Measurements from ENCODE around the gene OTUD7B.

OTUD7B gene

DNA sequence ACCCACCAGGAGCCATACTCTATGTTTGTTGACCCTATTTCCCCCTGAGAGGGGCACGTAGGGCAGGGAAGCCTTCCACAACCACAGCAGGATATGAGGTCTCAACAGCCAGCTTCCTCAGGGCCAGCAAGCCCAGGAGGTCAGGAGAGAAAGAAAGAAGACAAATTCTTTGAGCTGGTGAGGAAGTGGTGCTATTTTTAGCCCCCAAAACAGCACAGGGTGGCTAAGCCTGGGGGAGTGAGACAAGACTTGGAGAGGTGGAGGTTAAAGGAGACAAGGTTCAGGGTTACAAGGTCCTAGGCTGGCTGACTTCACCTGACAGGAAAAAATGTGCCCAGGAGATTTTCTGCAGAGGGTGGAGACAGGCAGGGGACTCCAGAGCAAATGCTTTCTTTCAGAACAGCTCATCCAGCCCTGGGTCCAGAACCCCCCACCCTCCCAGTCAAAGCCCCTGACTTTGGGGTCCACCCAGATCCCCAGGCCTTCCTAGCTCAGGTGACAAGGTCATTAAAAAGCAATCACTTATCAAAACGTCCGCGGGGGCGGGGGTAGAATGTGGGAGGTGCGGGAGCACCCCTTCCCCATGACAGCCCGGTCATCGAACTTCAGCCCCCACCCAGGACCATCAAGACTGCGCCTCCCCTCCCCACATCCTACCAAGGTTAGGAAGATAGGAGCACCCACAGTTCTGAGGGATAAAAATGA lies 94.2 kb downstream of the OTUD7B start:
- DNase-seq = no peak

DNA sequence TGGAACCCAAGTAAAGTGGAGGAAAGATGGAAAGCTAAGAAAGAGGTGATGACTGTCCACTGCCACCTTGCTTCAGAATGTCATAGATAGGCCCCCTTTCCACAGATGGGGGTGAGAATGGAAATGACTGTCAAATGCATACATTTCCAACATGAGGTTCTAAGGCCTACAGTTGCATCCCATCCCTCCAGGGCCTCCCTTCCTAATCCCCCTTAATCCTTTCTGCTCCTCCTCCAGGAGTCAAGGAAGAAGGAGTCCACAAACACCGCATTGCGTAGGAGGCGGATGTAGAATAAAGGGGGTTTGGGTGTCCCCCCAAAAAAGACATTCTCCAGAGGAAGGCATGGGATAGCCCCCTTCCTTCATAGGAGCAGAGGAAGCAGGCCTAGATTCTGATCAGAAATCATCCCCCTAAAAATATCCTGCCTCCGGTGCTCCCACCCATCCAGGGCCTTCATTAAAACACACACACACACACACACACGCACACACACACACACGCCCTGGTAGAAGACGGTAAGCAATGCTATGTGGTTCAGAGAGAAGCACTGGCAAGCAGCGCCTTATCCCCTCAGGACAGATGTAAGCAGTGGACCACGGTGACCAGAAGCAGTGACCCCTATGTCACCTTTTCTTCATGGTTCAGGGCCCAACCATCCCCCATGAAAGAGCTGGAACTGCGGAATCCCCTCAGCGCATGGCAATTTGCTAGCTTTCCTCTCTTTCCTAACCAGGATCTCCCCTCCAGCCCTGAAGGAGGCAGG lies 94.9 kb downstream of the OTUD7B start:
- no peak for DNase-seq

DNA sequence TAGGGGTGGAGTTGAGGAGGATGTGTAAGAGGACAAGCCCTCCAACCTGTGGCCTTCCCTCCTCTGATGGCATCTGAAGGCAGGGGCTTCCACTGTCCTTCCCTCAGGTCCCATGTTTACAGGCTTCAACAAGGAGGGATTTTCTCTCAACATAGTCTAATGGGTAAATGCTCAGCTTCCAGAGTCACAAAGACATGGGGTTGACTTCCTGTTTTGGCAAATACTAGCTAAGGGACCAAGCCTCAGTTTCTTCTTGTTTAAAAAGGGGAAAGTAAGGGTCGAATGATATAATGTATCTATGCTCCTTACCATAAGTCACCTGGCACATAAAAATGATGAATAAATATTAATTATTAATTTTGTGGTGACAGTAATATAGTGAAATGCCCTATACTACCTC lies 96.0 kb downstream of the OTUD7B start:
- no peak for DNase-seq

DNA sequence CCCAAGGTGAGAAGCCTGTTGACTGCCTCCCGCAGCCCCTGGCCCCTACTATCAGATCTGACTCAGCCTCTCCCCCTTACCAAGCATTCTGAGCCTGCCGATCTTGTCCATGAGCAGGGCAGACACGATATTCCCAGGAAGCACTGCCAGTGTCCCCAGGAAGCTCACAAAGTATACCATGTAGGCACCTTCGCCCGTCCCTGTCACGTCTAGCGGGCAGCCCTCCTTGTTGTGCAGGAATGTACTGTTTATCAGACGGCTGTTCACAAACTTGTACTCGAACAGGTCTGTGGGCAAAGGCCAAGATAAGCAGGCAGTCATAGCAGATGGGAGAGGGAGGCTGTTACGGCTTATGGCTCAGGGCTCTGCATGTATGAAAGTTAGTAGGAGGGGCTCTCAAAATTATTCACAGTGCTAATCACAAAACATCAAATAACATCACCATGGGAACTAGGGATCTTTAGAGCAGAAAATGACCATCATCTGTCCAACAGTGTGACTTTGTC lies 103.9 kb downstream of the OTUD7B start:
- DNase-seq = no peak

DNA sequence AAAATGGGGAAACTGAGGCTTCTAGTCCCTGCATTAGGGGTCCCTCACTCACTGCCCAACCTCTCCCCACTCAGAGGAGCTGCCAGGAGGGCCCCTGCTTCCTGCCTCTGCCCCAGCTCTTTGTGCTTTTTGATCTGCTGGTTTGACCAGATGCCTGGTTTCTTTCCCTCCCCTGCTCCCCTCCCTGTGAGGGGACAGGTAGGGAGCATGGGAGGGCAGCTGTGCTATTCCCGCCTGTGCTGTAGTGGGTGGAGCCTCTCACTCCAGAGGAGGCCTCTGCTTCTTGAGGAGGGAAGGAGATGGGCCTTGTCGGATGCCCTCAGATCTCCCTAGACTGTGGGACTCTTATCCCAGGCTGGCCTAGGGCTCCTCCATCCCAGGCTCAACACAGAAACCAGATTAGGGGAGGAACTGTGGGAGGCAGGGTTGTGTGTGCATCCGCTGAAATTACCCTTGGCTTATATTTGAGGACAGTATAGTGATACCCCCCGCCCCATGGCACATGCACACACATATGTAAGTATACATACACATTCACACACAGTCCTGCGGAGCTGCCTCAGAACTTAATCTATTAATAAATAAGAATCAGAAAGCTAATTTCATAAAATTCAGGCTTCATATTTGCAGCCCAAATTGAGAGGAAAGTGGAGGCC lies 106.6 kb downstream of the OTUD7B start:
- DNase-seq = no peak

DNA sequence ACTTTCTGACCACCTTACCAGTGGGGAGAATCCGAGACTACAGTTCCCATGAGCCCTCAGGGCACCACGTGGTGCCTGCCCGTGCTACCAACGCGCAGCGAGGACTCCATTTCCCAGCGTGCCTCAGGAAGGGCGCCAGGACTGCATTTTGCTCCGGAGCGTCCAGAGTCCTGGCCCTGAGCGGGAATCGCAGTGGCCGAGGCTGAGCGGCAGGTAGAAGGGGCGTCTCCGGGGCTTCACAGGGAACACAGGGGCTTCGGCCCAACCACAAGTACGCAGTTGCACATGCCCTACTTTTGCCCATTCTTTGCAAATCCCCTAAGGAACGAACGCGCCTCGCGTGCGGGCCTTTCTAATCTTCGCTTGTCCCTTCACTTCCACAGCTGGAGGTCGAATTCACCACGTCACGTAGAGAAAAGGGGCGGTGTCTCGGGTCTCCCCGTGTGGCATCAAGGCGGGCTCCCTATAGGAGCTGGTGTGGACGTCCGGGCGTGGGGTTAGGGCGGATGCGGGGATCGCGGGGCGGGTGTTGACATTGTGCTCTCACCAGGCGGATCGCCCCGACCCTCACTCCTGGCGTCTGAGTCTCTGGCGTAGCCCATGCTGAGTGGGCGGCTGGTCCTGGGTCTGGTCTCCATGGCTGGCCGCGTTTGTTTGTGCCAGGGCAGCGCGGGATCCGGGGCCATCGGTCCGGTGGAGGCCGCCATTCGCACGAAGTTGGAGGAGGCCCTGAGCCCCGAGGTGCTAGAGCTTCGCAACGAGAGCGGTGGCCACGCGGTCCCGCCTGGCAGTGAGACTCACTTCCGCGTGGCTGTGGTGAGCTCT lies 110.9 kb downstream of the OTUD7B start, which contains the start of gene BOLA1:
Gene BOLA1 (plus strand): TSS at position 109 of the 825 bp plus-strand sequence. CDS start 492 bp downstream, at position 601.
- peak; percentile 78 for DNase-seq

DNA sequence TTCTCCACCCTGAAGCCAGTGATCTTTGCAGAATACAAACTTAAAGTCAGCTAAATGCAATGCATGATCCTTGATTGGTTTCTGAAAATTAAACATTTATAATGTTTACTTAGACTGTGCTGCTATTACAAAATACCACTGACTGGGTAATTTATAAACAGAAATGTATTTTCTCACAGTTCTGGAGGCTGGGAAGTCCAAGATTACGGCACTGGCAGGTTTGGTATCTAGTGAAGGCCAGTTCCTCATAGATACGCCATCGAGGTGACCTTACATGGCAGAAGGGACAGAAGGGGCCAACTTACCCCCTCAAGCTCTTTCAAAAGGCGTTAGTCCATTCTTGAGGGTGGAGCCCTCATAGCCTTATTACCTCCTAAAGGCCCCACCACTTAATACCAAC lies 114.0 kb downstream of the OTUD7B start:
- no peak for DNase-seq

DNA sequence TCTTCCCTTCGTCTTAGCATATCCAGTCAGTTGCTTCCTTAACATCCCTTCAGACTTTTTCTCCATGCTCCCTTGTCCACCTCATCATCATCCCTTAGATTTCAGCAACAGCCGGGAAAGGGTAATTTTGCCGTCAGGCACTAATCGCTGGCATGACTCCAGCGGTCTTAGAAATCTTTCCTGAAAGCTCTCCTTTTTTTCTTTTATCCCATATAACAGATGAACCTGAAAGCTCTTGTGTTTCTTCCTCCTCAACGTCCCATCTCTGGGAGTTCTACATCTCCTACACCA lies 121.6 kb downstream of the OTUD7B start:
- no peak for DNase-seq

DNA sequence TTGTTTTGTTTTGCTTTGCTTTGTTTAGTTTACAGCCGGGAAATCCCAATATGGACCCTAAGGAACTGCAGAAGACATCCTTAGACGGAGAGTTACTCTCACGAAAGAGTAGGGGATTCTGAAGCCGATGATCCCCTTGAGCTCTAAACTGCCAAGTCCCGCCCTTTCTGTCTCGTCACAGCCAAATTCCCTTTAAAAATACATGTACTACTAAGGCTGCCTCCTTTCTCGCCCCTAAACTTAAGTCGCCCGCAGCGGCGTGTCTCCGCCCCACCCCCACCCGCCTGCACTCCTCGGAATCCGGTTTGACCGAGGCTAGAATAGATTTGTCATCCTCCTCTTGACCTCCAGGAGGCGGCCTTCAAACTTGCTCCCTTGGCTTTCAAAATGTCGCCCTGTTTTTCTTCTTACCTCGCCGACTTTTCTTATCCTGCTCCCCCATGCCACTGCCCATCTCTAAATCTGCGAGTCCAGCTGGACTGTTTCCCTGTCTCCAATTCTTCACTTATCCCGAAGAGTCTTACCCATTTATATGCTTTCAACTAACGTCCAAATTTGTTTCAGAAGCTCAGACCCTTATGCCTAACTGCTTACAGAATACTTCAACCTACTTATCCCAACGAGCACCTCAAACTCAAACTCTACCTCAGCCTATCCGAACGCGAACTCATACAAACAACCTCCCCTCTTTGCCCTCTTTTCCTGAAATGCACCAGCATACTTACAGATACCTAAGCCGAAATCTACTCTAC lies 122.1 kb downstream of the OTUD7B start:
- peak; percentile 53 for DNase-seq

Measured in effector CD4-positive, alpha-beta T cell (primary cell).